ENCODE measurements around the gene FIS1.

FIS1 gene

DNA sequence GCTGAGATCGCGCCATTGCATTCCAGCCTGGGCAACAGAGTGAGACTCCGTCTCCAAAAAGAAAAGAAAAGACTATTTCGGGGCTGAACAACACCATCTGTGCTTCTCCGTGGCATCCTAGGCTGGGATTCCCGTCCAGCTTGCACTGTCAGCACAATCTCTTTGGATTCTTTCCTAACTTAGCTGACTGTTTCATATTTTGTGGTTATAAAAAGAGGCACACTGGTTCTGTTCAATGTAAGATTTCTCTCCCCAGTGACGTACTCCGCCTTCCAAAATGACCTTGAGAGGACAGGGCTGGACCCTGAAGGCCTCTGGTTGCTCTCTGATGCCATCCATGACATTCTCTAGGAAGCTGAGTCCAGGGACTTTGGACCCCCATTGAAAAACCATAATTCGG lies 18.2 kb downstream of the FIS1 start:
- TF ChIP-seq, protein P1, sequence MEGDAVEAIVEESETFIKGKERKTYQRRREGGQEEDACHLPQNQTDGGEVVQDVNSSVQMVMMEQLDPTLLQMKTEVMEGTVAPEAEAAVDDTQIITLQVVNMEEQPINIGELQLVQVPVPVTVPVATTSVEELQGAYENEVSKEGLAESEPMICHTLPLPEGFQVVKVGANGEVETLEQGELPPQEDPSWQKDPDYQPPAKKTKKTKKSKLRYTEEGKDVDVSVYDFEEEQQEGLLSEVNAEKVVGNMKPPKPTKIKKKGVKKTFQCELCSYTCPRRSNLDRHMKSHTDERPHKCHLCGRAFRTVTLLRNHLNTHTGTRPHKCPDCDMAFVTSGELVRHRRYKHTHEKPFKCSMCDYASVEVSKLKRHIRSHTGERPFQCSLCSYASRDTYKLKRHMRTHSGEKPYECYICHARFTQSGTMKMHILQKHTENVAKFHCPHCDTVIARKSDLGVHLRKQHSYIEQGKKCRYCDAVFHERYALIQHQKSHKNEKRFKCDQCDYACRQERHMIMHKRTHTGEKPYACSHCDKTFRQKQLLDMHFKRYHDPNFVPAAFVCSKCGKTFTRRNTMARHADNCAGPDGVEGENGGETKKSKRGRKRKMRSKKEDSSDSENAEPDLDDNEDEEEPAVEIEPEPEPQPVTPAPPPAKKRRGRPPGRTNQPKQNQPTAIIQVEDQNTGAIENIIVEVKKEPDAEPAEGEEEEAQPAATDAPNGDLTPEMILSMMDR (IDR thresholded peaks at IDR 0.05; ENCODE audit: insufficient read depth, low read depth, low read length, missing control alignments) = no peak
- DNase-seq (ENCODE audit: low read depth) = no peak
- no peak overlapping the region for H3K4me3 ChIP-seq (ENCODE audit: low read depth, low read length)

DNA sequence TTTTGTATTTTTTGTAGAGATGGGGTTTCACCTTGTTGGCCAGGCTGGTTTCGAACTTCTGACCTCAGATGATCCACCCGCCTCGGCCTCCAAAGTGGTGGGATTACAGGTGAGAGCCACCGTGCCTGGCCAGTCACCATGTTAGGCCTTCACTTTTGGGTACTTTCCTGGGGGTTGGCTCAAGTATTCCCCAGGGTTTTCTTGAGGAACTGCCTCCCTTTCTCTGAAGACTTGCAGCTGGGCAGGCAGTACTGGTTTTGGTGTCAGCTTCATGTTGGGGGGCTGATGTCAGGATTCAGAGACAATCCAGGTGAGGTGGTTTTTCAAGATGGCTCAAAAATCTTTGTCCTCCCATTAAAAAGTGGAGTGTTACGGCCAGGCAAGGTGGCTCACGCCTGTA lies 19.2 kb downstream of the FIS1 start:
- H3K4me3 ChIP-seq (ENCODE audit: low read depth, low read length) = no peak overlapping the region
- TF ChIP-seq, protein P1 (IDR thresholded peaks at IDR 0.05; ENCODE audit: insufficient read depth, low read depth, low read length, missing control alignments) = no peak
- DNase-seq (ENCODE audit: low read depth) = peak; percentile 42

DNA sequence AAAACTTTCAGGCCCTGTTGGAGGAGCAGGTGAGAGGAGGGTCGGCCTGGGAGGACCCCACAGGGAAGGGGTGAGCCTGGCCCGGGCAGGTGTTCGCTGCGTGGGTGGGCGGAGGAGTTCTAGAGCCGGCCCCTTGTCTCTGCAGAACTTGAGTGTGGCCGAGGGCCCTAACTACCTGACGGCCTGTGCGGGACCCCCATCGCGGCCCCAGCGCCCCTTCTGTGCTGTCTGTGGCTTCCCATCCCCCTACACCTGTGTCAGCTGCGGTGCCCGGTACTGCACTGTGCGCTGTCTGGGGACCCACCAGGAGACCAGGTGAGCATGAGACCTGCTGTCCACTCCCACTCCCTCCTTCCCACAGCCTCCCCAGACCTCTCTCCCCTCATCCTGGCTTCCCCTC lies 21.4 kb downstream of the FIS1 start:
- DNase-seq (ENCODE audit: low read depth) = no peak
- no peak overlapping the region for H3K4me3 ChIP-seq (ENCODE audit: low read depth, low read length)
- TF ChIP-seq, protein P1 (IDR thresholded peaks at IDR 0.05; ENCODE audit: insufficient read depth, low read depth, low read length, missing control alignments) = no peak

DNA sequence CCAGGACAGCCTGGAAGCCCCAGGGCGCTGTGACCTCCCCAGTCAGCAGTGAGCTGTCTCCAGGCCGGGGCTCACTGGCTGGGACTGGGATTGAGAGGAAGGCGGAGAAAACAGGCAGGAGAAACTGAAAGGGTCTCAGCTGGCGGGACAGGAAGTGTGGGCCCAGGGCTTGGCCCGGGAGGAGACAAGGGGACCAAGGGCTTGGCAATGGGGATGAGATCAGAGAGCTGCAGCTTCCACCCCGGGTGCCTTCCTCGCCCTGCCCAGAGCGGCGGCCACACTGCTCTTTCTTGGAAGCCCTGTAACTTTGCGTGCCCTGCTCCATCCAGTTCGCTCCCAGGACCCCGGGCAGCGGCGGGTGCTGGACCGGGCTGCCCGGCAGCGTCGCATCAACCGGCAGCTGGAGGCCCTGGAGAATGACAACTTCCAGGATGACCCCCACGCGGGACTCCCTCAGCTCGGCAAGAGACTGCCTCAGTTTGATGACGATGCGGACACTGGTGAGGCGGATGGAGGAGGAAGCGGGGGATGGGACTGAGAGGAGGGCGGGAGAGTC lies 22.5 kb downstream of the FIS1 start:
- H3K4me3 ChIP-seq (ENCODE audit: low read depth, low read length) = no peak overlapping the region
- TF ChIP-seq, protein P1 (IDR thresholded peaks at IDR 0.05; ENCODE audit: insufficient read depth, low read depth, low read length, missing control alignments) = no peak
- DNase-seq (ENCODE audit: low read depth) = no peak

DNA sequence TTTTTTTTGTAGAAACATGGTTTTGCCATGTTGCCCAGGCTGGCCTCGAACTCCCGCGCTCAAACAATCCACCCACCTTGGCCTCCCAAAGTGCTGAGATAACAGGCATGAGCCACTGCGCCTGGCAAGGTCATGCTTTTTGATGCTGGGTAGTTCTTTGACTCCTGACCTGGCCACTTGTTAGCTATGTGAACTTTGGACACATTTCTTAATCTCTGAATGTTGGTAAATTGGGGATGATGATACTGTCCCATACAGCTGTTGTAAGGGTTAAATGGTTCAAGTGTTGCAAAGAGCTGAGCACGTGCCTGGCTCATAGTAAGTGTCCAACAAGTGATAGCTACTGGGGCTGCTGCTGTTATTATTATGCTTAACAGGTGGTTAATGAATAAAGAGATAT lies 24.6 kb downstream of the FIS1 start:
- H3K4me3 ChIP-seq (ENCODE audit: low read depth, low read length) = no peak overlapping the region
- TF ChIP-seq, protein P1 (IDR thresholded peaks at IDR 0.05; ENCODE audit: insufficient read depth, low read depth, low read length, missing control alignments) = no peak
- no peak for DNase-seq (ENCODE audit: low read depth)

DNA sequence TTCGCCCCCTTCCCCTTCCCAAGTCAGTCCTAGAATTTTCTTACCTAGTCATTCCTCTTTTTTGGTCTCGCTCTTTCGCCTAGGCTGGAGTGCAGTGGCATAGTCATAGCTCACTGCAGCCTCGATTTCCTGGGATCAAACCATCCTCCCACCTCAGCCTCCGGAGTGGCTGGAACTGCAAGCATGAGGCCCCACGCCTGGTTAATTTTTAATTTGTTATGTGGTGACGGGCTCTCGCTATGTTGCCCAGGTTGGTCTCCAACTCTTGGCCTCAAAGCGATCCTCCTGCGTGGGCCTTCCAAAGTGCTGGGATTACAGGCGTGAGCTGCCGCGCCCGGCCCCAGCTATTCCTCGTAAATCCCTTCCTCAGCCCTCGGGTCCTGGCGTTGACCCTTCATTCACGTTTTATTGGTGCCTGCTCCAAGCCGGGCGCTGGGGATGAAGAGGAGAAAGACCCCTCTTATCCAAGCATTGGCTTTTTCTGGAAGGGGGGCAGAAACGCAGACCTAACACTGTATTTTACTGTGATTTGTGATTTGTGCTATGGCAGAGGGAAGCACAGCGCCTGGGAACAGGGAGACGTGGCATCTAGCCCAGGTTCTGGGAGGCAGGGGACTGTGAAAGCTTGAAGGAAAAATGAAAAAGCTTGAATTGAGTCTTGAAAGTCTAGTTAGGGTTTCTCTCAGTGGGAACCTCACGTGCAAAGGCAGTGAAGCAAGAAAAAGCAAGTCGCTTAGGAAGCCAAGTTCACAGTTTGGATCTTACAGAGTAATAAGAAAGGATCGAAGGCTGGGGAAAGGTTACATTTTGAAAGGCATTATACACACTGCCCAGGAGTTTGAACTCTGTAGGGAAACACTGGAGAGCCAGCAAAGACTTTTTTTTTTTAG lies 26.4 kb downstream of the FIS1 start:
- no peak for DNase-seq (ENCODE audit: low read depth)
- peak overlapping the region; percentile 96 for H3K4me3 ChIP-seq (ENCODE audit: low read depth, low read length)
- TF ChIP-seq, protein P1 (IDR thresholded peaks at IDR 0.05; ENCODE audit: insufficient read depth, low read depth, low read length, missing control alignments) = no peak

All from GM12865 (cell line).